GM19324 (cell line): ENCODE data around the gene LRRC28.

Experiments used
- ATAC-seq: cut with Tn5 transposase; IDR thresholded peaks from one replicate; pipeline ENCODE4 v1.9.1; 2021; ENCODE audit warnings: mild to moderate bottlenecking, moderate library complexity; ENCODE audit not compliant: unreplicated experiment, low FRiP score

The LRRC28 gene

GRCh38 chr15:99248000-99248715 lies 3.1 kb upstream of the LRRC28 start:
- no peak for ATAC-seq

DNA sequence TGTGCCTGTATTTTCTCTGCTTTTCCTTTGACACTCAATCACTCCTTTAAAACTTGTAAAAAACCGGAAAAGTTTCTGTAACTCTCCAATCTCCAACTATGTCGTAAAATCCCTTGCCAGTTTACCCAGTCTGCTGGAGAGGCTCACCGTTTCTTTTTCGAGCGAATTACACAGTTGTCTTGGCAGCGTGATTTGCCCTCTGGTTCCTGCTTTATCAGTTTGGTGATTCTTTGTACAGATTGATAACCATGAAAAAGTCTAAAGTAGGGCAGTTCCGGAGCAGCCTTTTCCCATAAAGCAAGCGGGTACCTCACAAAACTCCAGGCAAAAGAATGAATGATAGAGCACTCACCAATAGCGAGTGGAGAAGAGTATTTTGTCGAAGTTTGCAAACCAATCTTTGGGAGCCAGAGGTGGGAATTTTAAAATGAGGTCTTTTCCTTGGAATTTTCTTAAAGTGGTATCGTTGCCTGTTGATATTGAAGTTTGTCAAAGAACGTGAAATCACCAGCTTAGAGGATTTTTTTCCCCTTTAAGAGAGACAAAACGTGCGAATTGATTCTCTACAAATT lies 1.9 kb upstream of the LRRC28 start, which contains the start of gene TTC23:
TSS of gene TTC23 (minus strand) at position 312 of the 572 bp plus-strand sequence. CDS start 20,869 bp downstream, outside the sequence.
- no peak for ATAC-seq

DNA sequence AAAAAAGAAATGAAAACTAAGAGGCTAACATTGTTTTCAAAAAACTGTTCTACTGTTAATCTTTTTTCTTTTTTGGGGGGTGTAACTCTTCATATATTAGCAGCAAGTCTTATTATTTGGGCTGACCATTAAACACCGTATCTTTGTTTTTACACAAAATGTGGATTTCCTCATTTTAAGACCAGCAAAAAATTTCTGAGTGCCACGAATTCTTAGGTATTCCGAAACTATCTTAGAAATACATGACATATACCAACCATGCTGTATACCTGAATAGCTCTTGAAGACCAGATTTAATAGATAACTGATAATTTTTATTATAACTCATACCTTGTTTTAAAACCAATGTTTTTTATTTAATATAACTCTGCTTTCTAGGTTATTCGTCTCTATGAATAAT lies 1.3 kb upstream of the LRRC28 start:
- ATAC-seq = no peak

DNA sequence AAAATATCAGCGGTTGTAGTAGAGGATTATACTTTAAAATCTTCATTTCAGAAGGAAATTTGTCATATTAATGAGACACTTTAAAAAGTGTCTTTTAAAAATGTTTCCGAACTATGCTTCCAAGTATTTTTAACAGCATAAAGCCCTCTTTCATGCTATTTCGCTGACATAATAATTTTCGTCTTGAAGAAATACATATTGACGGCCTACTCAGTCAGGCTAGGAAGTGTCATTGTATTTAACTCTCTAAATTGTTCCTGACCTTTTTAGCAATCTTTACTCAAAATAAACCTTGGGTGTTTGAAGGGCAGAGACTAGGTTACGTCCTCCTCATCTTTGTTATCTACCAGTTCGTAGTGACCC lies 806 bp upstream of the LRRC28 start:
- no peak for ATAC-seq

DNA sequence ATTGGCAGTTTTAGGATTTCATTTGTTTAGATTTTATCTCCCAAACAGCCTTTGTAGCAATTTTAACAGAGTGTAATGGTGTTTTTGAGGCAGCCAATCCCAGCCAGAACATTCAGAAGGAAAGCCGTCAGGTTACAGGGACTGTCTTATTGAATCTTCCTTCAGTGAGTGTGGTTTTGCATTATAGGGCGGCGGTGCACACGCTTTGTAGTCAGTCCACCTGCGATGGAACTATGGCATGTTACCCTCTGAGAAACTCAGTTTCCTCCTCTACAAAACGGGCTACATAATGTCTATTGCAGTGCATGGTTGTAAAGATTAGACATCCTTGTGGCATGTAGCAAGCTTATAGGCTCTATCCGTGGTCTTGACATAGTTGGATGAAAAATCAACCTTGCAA lies 1.0 kb downstream of the LRRC28 start:
- no peak for ATAC-seq

DNA sequence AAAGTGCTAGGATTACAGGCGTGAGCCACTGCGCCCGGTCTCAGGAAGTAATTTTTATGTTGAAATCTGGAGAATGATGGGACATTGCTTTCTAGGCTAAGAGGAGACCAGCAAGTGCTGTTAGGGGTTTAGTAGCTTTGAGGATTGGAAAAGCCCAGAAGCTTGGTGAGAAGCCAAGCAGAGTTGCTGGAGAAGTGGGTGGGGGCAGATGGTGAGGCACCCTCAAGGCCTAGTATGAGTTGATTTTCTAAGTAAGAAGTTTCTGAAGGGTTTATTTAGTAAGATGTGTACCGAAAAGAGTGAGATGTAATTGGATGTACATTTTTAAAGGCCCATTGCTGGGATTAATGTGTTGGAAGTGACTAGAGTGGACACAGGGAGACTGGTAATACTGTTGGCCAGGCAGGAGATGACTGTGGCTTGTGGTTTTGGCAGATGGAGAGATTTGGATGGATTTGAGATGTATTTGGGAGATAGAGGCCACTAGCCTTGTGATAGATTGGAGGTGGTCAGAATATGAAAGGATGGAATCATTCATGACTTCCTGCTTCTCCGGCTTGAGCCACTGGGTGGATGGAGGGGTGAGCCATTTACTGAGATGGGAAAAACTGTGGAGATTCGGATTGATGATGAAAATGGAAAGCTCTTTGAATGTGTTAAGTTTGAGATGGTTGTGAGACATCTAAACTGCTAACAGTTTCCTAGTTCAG lies 2.3 kb downstream of the LRRC28 start:
- ATAC-seq = no peak

GRCh38 chr15:99257107-99257750 lies 5.9 kb downstream of the LRRC28 start:
- ATAC-seq = no peak

- no peak for ATAC-seq
Measured at GRCh38 chr15:99264125-99264524, 12.8 kb downstream of the LRRC28 start.

- ATAC-seq = no peak
Measured at GRCh38 chr15:99265541-99266070, 14.3 kb downstream of the LRRC28 start.

DNA sequence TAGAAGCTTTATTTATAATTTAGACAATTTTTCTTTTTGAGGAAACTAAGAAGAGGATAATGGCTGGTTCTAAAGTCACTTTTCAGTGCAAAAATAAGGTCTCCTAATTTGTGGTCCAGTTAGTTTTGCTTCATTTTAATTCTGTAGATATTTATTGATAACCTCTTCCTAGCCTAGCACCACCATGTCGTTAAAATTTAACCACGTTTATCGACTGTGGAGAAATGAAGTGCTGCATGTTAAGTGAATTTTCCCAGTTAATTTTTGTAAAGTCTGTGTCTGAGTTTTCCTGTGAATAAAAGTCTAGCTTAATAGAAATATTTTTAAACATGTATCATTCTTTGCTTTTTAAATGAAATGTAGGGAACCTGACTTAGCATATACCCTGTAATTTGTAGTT lies 16.7 kb downstream of the LRRC28 start:
- ATAC-seq = no peak

DNA sequence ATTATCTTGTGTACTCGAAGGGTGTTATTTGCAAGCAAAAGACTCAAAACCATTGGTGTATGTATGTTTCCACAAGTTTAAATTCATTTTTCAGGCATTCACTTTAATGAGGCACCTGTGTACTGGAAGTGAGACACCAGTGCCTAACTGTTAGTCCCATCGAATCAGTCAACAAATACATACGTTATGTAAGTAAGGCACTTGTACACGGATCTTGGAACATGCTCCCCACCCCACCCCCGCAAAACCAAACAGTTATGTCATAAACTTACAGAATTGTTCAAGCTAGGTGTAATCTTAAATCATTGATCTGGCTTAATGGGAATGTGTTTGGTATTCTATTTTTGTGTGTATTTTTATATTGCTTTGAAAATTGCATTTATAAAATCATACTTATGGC lies 17.1 kb downstream of the LRRC28 start:
- ATAC-seq = no peak

GRCh38 chr15:99273801-99274200 lies 22.5 kb downstream of the LRRC28 start:
- ATAC-seq = no peak

DNA sequence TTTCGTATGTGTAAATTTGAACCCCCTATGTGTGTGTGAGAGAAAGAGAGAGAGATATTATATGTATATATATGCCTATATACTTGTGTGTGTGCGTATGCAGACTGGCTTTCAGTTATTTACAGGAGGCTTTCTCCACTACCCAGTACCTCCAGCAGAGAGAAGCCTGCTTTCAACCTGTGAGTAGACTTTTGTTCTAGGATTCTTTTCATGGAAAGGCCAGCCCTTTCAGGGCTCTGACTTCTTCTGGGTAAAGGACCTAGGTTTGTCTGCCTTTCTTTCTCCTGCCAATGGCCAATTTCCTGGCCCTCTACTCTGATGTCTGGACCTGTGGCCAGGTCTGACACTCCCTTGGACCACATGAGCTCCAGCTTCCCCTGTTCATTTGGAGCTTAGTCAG lies 23.8 kb downstream of the LRRC28 start:
- ATAC-seq = no peak

DNA sequence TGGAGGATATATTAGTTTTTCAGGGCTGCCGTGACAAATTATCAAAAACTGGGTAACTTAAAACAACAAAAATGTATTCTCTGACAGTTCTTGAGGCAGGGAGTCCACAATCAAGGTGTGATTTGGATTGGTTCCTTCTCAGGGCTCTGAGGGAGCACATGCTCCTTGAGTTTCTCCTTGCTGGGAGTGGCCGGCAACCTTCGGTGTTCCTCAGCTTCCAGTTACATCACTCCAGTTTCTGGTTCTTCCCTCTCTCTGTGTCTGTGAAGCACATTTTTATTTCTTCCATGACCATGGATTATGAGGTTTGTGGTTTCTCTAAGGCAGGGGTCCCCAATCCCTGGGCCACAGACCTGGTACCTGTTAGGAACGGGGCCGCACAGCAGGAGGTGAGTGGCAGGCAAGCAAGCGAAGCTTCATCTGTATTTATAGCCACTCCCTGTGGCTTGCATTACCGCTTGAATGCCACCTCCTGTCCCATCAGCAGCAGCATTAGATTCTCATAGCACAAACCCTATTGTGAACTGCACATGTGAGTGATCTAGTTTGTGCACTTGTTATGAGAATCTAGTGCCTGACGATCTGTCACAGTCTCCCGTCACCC lies 24.3 kb downstream of the LRRC28 start:
- no peak for ATAC-seq

- ATAC-seq = no peak
Measured at GRCh38 chr15:99279290-99279689, 28.0 kb downstream of the LRRC28 start.

- ATAC-seq = no peak
Measured at GRCh38 chr15:99279827-99280226, 28.5 kb downstream of the LRRC28 start.

DNA sequence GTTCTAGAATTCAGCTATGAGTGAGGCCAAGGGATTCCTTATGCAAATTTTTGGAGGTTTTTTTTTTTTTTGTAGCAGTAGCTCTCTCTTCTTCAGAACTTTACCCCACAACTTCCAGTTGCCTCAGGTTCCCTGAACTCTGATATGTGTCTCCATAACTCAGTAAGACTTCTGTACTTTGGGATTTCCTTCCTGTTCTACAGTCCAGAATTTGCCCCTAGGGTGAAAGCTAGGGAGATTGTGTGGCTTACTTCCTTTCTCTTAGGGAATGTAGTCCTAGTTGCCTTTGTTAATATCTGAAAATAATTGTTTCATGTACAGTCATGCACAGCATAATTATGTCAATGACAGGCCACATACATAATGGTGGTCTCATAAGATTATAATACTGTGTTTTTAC lies 30.8 kb downstream of the LRRC28 start:
- ATAC-seq = no peak

GRCh38 chr15:99282586-99282985 lies 31.3 kb downstream of the LRRC28 start:
- ATAC-seq = no peak

DNA sequence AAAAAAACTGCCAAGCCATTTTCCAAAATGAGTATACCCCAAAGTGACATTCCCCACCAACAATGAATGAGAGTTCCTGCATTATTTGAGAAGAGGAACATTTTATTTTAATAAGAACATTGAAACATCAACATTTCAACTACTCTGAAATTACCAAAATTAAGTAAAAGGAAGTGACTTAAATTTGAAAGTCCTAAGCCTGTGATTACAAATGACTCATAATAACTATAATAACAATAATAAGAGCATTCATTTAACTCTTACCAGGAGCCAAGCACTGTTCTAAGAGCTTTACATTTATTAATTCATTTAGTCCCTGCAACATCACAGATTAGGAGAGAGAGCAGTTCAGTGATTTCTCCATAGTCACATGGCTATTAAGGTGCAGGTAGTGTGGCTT lies 32.4 kb downstream of the LRRC28 start:
- no peak for ATAC-seq

- ATAC-seq = no peak
Measured at GRCh38 chr15:99291643-99292042, 40.4 kb downstream of the LRRC28 start.

- ATAC-seq = no peak
Measured at GRCh38 chr15:99295840-99296239, 44.6 kb downstream of the LRRC28 start.
